GM19463 (cell line): ENCODE measurements around the gene NAT9.
A peak's percentile ranks its signal among the peaks of the same experiment; 100 is the strongest.

Experiments
- ATAC-seq: cut with Tn5 transposase; IDR thresholded peaks from one replicate; pipeline ENCODE4 v1.9.1; 2021; ENCODE audit warnings: mild to moderate bottlenecking, moderate library complexity; ENCODE audit not compliant: unreplicated experiment

The NAT9 gene

DNA sequence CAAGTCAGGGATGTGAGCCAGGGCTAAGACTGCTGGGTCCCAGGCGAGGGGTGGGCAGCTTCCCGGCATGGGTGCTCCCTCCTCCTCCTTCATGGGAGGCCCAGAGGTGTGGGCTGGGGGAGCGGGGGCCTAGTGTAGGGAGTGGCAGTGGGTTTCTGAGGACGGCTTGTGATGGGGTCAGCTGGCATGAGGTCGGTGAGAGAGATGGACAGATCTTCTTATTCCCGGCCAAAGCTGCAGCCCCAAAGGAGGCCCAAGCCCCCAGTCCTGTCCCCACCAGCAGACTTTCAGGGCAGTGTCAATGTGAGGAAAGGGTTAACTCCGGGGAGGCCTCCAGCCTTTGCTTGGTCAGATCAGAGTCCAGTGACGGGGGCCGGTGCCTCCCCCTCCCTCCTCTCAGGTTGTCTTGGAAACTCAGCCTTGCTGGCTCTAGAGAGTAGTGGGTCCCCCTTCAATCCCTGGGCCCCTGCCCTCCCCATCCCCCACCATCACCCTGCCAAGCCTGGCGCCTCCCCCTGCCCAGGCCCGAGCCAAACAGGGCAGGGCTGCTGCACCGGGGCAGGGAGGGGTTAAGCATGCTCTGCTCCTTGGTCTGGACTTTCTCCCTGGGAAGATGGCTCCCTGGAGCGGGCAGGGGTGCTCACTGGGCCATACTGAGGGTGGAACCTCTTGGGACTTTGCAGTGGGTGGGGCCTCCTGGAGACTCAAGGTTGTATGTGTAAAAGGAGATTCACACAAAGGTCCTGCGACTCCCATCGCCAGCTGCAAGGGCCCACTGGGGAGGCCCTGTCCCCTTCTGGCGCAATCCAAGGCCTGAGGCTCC lies 12.4 kb downstream of the NAT9 start:
- ATAC-seq: no peak

DNA sequence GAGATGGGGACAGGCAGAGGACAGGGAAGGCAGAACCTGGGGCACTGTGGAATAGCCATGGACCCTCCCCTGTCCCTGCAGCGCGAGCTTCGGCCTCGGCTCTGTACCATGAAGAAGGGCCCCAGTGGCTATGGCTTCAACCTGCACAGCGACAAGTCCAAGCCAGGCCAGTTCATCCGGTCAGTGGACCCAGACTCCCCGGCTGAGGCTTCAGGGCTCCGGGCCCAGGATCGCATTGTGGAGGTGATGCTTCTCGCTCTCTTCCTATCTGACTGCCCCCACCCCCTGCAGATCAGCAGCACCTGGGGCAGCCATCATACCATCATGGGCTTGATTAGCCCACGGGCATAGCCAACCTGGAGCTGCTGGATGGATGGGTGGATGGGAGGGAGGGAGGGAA lies 14.2 kb downstream of the NAT9 start:
- no peak for ATAC-seq

DNA sequence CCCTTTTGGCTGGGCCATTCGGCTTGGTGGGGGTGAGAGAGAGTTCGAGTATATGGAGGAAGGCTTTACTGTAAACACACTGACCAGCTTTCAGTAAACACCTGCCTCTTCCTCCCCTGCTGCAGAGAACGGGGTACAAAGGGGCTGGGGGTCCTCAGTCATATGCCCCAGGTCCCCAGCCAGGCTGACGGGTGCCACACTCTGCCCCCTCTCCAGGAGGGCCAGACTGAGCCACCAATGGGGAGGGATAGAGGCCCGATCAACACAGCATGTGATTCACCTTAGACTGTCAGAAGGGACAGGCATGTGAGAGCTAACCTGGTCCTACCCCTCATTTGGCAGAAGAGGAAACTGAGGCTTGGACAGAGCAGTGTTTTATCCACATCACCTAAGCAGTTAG lies 14.7 kb downstream of the NAT9 start:
- no peak for ATAC-seq

DNA sequence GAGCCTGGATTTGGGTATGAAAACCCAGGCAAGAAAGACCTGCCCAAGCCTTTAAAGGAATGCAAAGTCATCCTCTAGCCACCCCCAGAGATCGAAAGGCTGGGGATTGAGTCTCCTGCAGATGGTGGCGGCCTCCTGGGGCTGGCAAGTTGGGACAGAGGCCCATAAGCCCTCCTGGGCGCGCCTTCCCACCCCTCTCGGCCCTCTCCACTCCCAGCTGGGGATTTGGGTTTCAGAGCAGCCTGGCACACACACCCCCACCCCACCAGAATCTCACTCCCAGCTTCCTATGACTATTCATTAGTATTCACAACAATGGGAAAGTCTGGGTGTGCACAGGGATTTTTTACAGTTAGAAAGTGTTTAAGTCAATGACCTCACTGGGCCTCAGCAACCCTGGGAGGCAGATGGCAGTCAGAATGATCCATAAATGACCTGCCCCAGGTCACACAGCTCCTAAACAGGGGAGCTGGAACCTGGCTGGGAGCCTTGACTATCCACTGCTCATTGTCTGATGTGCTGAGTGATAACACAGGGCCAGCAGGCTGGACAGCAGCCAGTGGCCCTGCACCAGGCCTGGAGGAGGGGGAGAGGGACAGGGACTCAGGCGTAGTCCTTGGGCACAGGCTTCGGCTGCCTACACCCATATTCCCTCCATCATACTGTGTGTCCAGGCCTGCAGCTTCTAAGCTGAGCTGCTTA lies 15.6 kb downstream of the NAT9 start:
- no peak for ATAC-seq

DNA sequence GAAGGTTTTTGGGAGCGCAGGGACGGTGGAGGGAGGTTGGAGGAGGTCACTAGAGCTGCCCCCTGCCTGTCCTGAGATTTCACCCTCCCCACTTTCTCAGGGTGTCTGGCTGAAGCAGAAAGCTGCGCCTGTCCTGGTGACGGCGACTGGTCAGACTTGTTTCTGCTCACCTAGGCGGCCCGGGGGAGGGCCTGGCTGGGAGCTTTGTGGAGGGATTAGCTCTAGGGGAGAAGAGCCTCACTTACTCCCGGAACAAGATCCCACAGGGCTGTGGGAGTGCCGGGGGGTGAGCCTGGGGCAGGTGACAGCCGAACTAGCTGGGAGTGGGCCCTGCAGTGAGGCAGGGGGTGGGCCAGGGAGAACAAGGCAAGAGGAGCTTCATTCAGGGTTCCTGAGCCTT lies 16.2 kb downstream of the NAT9 start:
- ATAC-seq: no peak

DNA sequence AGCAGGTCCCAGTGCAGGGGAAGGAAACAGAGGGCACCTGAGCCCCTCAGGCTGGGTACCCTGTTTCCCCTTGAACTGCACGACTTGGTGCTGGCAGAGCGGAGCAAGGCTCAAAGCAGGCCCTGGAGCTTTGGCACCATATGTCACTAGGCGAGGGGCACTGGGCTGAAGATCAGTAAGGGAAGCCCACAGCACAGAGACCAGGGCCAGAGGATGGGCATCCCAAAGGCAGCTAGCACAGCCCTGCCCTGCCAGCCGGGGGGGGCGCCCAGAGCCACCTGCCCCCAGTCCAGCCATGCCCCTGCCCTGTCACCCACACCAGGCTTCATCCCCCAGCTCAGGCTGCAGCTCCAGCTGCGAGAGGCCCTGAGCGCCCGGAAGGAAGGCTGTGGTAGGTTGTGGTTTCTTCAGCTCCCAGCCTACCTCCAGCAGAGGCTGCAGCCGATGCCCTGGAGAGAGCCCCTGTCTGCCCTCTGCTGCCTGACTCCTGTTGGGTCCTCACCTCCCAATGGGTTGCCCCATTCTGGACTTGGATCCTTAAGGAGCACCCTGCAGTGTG lies 16.8 kb downstream of the NAT9 start:
- peak; percentile 87 for ATAC-seq

DNA sequence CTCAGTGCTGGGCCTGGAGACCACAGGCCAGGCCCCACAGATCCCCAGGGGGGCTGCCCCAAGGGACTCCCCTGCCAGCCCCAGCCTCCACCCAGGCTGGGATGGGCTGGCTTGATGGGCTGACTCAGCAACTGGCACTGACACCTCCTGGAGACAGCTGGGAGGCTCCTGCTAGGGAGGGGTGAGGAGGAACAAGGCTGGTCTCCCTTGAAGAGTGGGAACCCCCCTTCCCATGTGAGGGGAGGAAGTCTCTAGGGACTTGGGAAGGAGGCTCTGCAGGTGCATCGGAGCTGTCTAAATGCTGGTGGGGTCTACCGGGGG lies 17.3 kb downstream of the NAT9 start:
- ATAC-seq: no peak

DNA sequence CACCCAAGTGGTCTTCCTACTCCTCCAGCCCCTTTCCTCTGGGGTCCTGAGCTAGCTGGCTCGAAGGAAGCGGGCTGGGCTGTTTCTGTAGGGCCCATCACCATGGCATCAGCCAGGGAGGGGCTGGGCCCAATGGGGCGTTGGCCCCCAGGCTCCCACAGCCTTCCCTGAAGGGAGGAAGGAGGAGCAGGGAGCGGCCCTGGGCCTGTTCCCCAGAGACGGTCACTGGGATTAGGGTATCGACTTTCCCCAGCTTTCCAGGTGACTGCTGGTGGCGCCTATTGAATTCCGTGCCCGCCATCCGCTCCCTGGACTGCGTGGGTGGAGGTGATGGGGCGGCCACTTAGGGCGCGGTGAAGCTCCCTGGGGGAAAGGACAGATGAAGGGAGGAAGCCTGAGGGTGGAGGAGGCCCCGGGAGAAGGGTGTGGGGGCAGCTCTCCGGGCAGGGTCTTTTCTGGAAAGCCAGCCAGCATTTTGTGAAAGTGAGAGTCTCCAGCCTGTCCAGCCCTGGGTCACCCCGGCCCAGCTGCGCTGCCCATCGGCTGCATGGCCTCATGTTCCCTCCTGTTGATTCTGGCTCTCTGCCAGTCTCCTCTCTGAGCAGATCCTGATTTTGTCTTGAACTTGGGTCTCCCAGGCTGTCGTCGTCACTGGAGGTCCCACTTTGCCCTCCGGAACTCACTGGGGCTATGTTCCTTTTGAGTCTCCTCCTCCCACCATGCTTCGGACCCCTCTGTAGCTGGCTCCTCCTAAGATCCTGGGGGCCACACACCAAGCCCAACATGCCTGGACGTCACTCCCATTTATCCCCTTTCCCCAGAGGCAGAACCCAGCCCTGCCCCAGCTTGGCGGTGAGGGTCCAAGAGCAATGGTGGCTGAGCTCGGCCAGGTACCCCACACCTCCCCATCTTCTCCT lies 18.0 kb downstream of the NAT9 start:
- ATAC-seq: no peak

DNA sequence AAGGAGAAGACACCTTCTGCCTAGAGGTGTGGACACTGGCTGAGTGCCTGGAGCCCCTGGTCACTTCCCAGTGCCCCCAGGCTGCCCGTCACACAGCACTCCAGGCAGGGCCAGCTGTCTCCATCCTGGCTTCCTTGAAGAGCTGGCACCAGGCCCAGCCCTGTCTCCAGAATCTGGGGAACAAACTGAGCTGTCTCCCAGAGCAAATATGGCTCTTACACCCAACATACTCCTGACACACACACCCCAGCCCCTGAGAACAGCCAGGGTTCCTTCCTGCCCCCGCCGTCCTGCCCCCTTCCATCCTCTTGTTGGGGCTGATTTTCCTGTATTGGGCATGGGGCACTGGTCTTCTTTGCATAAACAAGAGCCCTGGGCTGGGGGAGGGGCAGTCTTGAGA lies 18.6 kb downstream of the NAT9 start:
- no peak for ATAC-seq

DNA sequence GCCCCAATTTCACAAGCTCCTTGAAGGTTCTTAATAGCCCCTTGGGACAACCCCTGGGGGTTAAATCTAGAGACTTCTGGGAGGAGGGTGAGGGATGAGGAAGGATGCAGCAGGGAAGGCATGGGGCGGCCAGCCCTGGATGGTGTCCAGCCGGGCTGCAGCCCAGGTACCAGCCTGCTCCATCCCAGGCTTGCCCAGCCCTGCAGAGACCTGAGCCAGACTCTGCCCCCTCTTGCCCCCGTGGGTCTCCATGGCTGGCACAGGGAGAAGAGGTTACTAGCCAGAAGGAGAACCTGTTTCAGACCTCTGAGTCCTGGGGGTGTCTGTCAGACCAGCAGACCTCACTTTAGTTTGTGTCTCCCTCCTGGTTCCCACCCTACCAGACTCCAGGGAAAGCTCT lies 19.3 kb downstream of the NAT9 start:
- no peak for ATAC-seq

DNA sequence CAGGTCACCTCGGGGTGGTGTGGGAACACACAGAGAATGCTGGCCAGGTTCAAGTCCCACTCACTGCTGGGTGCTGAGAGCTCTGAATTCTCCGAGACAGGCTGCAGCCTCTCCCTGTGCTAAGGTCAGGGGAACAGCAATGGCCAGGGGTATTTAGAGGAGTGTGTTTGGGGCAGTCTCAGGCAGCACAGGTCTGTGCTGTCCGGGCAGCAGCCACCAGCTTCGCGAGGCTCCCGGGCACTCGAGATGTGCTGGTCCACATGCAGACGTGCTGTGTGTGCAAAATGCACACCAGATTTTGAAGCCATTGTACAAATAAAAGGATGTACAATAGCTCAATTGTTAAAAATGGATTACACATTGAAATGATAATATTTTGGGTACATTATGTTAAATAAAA lies 20.6 kb downstream of the NAT9 start:
- ATAC-seq: no peak

DNA sequence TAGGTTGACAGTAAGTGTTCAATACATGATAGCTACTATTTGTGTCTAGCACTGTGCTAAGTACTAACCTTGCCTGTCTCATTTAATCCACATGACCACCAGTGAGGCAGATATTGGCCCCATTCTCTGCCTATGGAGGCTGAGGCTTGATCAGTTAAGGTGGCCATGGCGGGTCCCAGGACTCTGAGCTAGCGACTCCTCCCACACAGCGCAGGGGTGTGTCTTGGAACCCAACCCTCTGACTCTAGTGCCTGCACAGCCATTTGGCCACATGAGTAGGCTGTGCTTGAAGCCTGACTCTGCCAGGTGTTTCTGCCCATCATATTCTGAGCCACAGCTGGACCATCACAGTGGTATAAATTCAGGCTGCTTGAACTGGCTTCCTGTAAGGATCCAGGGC lies 21.3 kb downstream of the NAT9 start:
- ATAC-seq: no peak

DNA sequence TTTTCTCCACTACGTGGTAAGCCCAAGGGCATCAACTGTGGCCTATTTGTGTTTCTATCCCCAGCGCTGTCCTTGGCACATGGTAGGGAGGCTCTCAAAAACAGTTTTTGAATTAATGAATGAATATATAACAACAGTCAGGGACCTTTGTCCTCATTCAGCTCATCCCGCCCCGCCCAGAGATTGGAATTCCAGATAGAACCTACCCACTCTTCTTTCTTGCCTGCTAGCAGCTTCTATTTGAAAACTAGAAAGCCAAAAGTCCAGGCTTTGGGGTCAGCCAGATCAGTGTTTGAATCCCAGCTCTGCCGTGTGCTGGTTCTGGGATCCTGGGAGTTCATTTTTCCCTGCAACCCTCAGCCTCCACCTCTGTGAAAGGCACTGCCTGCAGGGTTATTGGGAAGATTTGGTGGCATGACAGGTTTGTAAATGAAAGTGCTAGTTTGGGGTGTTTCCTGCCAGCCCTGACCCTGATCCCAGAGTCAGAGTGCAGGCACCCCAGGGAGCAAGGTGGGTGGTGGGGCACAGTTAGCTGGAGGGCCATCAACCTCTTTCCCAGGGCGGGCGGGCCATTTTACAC lies 23.2 kb downstream of the NAT9 start:
- ATAC-seq: no peak

DNA sequence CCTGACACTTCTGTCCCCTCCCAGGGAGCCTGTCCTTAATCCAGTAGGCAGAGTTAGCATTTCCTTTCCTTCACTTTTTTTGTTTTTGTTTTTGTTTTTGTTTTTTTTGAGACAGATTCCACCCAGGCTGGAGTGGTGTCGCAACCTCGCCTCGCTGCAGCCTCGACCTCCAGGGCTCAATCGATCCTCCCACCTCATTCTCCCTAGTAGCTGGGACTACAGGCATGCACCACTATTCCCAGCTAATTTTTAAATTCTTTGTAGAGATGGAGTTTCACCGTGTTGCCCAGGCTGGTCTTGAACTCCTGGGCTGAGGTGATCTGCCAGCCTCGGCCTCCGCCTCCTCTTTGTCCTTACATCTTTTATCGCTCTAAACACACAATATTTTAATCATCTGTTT lies 23.7 kb downstream of the NAT9 start:
- ATAC-seq: no peak

DNA sequence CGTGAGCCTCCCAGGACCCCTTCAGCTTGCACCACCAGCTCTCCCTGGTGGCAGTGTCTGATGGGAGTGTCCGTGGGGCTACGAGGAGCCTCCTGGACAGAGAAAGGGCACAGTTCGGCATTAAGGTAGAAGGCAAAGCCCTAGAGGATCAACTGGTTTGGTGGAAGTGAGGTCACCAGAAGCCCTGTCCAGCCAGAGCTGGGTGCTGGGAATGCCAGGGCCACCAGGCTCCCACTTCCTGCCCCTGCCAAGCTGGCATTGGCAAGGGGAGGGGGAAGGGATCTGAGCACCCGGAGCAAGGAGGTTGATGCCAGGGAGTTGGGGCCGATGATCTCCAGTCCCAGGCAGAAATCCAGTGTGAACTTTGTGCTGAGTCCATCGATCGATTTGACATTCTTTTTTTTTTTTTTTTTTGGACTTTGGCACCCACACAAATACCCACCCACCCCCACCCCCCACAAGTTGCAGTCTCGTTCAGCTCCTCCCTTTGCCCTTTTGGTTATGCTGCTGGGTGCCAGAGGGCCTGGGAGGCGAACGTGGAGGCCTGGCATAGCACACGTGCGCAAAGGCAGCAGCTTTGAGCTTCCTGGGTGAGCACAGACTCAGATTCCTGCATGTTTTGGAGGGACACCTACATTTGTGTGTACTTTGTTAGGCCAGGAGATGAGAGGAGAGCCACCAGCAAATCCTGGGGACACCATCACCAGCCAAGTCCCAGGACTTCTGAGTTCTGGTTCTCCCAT lies 25.6 kb downstream of the NAT9 start:
- no peak for ATAC-seq

DNA sequence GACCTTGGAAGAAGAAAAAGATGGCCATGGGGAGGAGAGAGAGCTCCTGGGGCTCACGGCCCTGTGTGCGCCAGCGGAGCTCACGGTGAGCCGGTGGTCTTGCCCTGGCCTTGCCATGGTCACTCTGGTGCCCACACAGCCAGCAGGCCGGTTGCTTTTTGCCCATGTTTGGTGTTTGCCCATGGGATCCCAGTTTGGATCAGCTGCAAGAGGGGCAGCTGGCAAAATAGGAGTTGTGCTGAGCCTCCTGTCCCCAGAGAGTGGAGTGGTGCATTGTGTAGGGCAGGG lies 26.2 kb downstream of the NAT9 start:
- no peak for ATAC-seq

DNA sequence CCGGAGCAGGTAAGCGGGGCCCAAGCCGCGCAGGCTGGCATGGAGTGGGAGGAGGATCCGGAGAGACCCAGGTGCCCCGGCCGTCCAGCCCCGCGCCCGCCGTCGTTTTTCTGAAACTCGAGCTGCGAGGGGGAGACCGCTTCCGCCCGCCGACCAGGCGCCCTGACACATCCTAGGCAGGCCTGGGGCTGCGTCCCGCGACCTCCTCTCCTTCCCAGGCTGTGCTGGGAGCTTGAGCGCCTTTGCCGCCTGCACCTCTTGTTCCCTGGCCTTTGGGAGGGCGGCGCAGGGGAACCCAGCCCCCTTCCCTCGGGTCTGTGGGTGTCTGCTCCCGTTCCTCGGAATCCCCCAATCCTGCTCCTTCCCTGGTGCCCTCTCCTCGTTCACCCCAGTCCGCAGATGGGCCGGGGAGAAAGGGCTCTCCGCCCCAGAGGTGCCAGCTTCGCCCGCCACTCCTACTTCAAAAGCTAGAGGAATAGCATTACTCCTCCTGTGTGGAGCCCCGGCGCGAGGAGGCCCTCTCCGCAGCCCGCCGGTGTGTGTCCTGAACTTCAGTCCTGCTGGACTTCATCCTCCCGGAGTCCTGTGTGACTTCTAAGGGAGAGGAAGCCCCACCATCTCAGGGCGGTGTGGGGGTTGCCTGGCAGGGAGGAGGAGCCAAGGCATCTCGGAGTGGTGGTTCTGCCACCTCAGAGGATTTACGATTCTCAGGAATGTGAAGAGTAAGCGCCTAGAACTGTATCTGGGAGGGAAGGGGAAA lies 26.7 kb downstream of the NAT9 start:
- ATAC-seq: no peak

DNA sequence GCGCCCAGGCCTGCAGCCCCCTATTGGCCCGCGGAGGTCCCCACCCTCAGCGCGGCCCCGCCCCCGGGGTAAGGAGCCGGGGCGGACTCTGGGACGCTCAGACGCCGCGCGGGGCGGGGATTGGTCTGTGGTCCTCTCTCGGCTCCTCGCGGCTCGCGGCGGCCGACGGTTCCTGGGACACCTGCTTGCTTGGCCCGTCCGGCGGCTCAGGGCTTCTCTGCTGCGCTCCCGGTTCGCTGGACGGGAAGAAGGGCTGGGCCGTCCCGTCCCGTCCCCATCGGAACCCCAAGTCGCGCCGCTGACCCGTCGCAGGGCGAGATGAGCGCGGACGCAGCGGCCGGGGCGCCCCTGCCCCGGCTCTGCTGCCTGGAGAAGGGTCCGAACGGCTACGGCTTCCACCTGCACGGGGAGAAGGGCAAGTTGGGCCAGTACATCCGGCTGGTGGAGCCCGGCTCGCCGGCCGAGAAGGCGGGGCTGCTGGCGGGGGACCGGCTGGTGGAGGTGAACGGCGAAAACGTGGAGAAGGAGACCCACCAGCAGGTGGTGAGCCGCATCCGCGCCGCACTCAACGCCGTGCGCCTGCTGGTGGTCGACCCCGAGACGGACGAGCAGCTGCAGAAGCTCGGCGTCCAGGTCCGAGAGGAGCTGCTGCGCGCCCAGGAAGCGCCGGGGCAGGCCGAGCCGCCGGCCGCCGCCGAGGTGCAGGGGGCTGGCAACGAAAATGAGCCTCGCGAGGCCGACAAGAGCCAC lies 27.4 kb downstream of the NAT9 start, which contains the start of gene NHERF1:
Gene NHERF1 (plus strand): TSS at position 100 of the 750 bp plus-strand sequence. CDS start 219 bp downstream, at position 319.
- peak; percentile 95 for ATAC-seq

DNA sequence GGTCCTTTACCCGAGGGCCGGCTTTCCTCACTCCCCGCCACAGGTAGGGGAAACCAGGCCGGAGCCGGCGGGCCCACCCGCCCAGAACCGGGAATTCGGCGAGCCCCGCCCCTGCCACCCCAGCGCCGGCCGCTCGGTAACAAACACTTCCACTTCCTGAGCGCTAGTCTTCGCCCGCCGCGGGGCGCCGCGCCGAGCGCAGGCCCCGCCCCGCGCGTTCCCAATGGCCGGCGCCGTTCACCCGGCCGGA lies 27.9 kb downstream of the NAT9 start:
- no peak for ATAC-seq
